ENCODE results near the gene SYNE4. TPM values are rescaled to one million over a fixed set of nuclear protein-coding genes. Genes with fewer than 3 reads are reported as not detected.
A peak's percentile ranks its signal among the peaks of the same experiment; 100 is the strongest.

The SYNE4 gene
- total and polyA plus RNA-seq, 9 of the 15 experiments (the other 6 are each of a cell fraction or from before 2014, with no cell fraction given), result 0.03 to 0.65 (median 0.29) TPM

- TF ChIP-seq NFE2 (IDR thresholded peaks at IDR 0.05; ENCODE audit: low read depth) (no peak), FOXK2 (conservative IDR thresholded peaks at IDR 0.05 in 1 of 2, IDR thresholded peaks at IDR 0.05 in 1 of 2; ENCODE audit: low read depth in 2 of 2) (peak; percentile 61 to 70; a peak in 2 of 4 replicates), HNRNPL (IDR thresholded peaks at IDR 0.05; ENCODE audit: low read depth, low read length) (peak; percentile 67; the same call in 1 of the 2 replicates), MYC (IDR thresholded peaks at IDR 0.05; ENCODE audit: low read depth, low read length) (peak; percentile 84), MYC (CRISPR knock-in tag; IDR thresholded peaks at IDR 0.05; ENCODE audit: borderline replicate concordance, low read depth) (no peak), HMG20B (CRISPR knock-in tag; IDR thresholded peaks at IDR 0.05) (no peak), ARID4B (CRISPR knock-in tag; IDR thresholded peaks at IDR 0.05) (peak; percentile 93), CBFB (CRISPR knock-in tag; IDR thresholded peaks at IDR 0.05) (no peak; the same call in 1 of the 2 replicates), NFATC3 (IDR thresholded peaks at IDR 0.05) (no peak), HINFP (tag; conservative IDR thresholded peaks at IDR 0.05; ENCODE audit: low read depth) (no peak), TAL1 (IDR thresholded peaks at IDR 0.05) (no peak), ZBTB9 (CRISPR knock-in tag; IDR thresholded peaks at IDR 0.05) (0 out of 2 replicates have a peak, but pooled peaks have one; percentile 6), CHD1 (IDR thresholded peaks at IDR 0.05; ENCODE audit: low read length) (peak; percentile 69), NR0B1 (IDR thresholded peaks at IDR 0.05; ENCODE audit: partially characterized antibody) (no peak), MAX (CRISPR knock-in tag; IDR thresholded peaks at IDR 0.05) (peak; percentile 82), ZBTB26 (CRISPR knock-in tag; IDR thresholded peaks at IDR 0.05) (no peak)
Measured at GRCh38 chr19:35995048-35995993, 13.3 kb downstream of the SYNE4 start, which contains the start of gene SDHAF1 (continued).

Measured in K562 (cell line).